HFFc6 (cell line): ENCODE measurements around the gene PSD4. TPM values are rescaled to one million over a fixed set of nuclear protein-coding genes. Genes with fewer than 3 reads are reported as not detected.

Source experiments
- DNase-seq: peaks from one replicate; pipeline ENCODE4 v3.0.0-alpha.2; 2018
- H3K27ac Mint-ChIP-seq: 2 replicates; pipeline ENCODE4 v1.8.0; 2020; ENCODE audit warnings: mild to moderate bottlenecking, mixed read lengths
- H3K27me3 Mint-ChIP-seq: 2 replicates; pipeline ENCODE4 v1.8.0; 2021; ENCODE audit warnings: mild to moderate bottlenecking, moderate library complexity, mixed read lengths; ENCODE audit not compliant: insufficient read depth
- H3K36me3 Mint-ChIP-seq: 2 replicates; pipeline ENCODE4 v1.8.0; 2021; ENCODE audit warnings: low read depth, mixed read lengths
- H3K4me1 Mint-ChIP-seq: 2 replicates; pipeline ENCODE4 v1.8.0; 2020; ENCODE audit warnings: low read depth, mixed read lengths
- H3K4me3 Mint-ChIP-seq: 2 replicates; pipeline ENCODE4 v1.8.0; 2020; ENCODE audit warnings: mild to moderate bottlenecking, moderate library complexity, mixed read lengths
- H3K9me3 Mint-ChIP-seq: 2 replicates; pipeline ENCODE4 v1.8.0; 2020; ENCODE audit warnings: mild to moderate bottlenecking, mixed read lengths
- total RNA-seq, 6 experiments: library from RNA; stranded (reverse); fragmentation: NEBNext Ultra II Directional; extraction: Animal tissue kit (Norgen Biotek cat#: 25700); gene quantifications; 2 replicates in 1 of 6; 3 replicates in 5 of 6; pipeline ENCODE4 v1.2.3, GENCODE V29; 2021
- TF ChIP-seq, protein P1 (sequence below): fragments of 200-600 bp; sonication (generic); IDR thresholded peaks from 2 replicates; pipeline ENCODE4 v1.5.0; 2021; ENCODE audit warnings: antibody characterized with exemption, mild to moderate bottlenecking

PSD4 gene
- total RNA-seq, 6 experiments from 2014 or later: 0.76 to 1.8 (median 1.1) TPM

DNA sequence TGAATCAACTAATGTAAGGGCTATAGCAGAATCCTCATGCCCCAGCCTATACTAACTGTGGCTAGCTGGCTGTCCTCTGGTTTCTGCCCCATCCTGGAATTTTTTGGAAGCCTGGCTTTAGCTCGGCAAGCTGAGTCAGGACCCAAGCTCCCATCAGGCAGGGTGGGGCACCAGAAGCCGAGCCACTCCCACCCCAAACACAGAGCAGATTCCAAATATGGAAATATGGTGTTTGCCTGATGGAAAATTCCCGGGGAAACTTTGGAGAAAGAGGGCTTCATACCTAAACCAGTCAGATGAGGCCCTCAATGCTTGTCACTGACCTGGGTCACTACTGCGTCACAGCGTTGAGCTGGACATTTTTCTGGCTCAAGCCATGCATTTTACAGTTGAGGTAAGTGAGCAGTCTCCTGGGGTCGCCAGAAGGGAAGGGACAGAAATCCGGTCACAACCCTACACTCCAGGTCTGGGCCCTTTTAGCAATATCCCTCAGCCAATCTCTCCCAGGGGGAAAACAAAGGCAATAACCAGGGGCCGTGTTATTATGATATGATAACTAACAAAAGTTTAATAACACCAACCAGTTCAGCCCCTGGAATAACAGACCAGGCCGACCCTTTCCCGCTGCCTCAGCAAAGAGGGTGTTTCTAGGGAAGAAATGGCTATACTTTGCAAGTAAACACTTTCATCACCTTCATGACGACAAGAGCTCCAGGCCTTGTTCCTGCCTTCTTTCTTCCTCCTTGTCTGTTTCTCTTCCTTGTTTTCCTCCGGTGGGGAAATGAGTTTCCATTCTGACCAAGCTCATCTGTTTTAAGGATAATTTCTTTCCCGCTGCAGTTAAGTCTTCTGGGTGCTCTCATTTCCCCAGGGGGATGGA lies 37.7 kb downstream of the PSD4 start:
- Mint-ChIP-seq H3K9me3 (no peaks in the 10 kb centered on the region), H3K27me3 (peaks cover 4% of the 10 kb centered on the region; the same call in 1 of the 2 replicates), H3K4me1 (peaks cover 47% of the 10 kb centered on the region), H3K36me3 (no peaks in the 10 kb centered on the region), H3K27ac (peak overlapping the region; percentile 67), H3K4me3 (peak overlapping the region; percentile 21)
- peak; percentile 76 for DNase-seq
- TF ChIP-seq, protein P1, sequence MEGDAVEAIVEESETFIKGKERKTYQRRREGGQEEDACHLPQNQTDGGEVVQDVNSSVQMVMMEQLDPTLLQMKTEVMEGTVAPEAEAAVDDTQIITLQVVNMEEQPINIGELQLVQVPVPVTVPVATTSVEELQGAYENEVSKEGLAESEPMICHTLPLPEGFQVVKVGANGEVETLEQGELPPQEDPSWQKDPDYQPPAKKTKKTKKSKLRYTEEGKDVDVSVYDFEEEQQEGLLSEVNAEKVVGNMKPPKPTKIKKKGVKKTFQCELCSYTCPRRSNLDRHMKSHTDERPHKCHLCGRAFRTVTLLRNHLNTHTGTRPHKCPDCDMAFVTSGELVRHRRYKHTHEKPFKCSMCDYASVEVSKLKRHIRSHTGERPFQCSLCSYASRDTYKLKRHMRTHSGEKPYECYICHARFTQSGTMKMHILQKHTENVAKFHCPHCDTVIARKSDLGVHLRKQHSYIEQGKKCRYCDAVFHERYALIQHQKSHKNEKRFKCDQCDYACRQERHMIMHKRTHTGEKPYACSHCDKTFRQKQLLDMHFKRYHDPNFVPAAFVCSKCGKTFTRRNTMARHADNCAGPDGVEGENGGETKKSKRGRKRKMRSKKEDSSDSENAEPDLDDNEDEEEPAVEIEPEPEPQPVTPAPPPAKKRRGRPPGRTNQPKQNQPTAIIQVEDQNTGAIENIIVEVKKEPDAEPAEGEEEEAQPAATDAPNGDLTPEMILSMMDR: no peak

DNA sequence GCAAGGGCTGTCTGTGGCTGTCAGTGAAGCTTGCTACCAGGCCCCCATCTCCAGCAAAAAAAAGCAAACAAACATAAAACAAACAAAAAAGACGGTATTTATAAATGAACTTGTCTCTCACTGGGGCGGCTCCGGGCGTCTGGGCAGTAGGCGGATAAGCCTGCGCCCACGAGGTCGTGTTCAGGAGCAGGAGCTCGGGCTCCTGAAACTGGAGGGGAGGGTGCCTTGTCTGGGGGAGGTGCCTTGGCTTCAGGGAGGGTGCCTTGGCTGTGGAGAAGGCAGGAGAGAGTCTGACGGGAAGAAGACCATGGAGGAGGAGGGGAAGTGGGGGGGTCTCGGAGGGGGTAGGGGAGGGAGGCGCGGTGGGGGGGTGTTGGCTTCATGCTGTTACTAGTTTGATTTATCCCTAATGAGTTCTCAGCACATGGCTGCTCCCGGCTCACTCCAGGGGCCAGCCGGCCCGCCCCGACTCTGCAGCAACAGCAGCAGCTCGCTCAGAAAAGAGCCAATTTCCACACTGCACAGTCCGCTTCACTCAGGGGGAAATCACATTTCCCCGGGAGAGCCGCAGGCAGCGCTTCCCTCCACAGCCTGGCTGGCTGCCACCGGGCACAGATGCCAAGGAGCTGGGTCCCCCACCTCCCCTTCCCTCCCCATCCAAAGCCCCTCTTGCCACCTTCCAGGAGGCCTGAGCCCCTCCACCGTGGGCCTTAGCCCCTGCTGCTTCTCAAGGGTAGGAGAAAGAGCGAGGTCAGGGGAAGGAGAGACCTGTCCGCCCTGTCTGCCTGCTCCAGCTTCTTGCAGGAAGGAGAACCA lies 38.7 kb downstream of the PSD4 start:
- peaks cover 4% of the 10 kb centered on the region; the same call in 1 of the 2 replicates for H3K27me3 Mint-ChIP-seq
- H3K9me3 Mint-ChIP-seq: no peaks in the 10 kb centered on the region
- peaks cover 52% of the 10 kb centered on the region for H3K4me1 Mint-ChIP-seq
- peak overlapping the region; percentile 17; the same call in 1 of the 2 replicates for H3K4me3 Mint-ChIP-seq
- TF ChIP-seq, protein P1: no peak
- DNase-seq: no peak
- H3K27ac Mint-ChIP-seq: peak overlapping the region; percentile 67
- H3K36me3 Mint-ChIP-seq: no peaks in the 10 kb centered on the region

DNA sequence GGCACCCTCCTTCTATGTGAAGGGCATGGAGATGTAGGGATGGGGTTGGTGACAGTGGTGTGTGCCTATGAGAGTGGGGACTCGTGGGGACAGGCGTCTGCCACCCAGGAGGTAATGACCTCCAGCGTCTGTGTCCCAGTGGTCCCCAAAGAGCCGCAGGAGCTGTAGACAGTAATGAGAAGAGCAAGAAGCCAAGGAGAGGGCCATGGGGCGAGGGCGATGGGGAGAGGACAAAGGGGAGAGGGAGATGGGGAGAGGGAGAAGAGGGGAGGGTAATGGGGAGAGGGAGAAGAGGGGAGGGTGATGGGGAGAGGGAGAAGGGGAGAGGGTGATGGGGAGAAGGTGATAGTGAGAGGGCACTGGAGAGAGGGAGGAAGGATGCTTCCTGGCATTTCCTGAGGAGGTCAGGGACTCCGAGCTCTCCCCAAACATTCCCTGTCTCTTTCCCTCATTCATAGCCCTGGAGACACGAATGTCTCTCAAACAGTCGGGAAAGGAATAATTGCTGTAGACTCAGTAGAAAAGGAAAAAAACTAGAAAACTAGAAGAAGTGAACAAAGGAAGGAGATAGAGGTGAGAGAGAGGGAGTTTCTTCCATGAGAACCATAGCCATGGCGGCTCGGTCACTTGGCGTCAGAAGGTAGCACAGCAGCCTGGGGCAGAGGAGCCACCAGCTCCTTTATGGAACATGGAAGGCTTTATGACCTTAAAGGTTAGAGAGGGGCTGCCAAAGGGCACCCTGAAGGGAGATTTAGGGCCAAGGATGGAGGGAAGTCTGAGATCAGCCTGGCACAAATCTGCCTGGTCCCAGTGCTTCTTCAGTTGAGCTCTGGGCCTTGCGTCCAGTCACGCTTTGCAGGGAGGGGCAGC lies 39.5 kb downstream of the PSD4 start:
- no peaks in the 10 kb centered on the region for H3K36me3 Mint-ChIP-seq
- peaks cover 56% of the 10 kb centered on the region for H3K4me1 Mint-ChIP-seq
- DNase-seq: no peak
- TF ChIP-seq, protein P1: no peak
- no peaks in the 10 kb centered on the region for H3K9me3 Mint-ChIP-seq
- peaks cover 4% of the 10 kb centered on the region; the same call in 1 of the 2 replicates for H3K27me3 Mint-ChIP-seq
- H3K27ac Mint-ChIP-seq: no peak overlapping the region; the same call in 1 of the 2 replicates
- no peak overlapping the region for H3K4me3 Mint-ChIP-seq

DNA sequence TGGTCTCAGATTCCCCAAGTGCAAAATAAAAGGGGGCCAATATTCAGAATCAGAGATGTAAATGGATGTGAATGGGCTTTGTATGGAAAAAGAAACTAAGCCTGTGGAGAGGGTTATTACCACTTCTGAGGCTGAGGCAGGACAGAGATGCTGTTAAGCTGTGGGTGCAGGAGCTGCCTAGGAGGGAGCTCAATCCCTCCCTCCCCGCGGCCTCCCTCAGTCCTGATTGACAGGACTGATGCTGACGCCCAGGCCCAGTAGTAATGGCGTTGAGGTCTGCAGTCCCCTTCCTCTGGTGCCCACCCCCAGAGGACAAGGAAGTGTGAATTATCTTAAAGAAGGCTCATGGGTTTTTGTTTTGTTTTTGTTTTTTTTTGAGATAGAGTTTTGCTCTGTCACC lies 40.4 kb downstream of the PSD4 start:
- Mint-ChIP-seq H3K9me3 (no peaks in the 10 kb centered on the region), H3K36me3 (no peaks in the 10 kb centered on the region), H3K27me3 (peaks cover 2% of the 10 kb centered on the region; the same call in 1 of the 2 replicates), H3K4me1 (peaks cover 53% of the 10 kb centered on the region), H3K27ac (no peak overlapping the region), H3K4me3 (no peak overlapping the region)
- TF ChIP-seq, protein P1: no peak
- DNase-seq: no peak

DNA sequence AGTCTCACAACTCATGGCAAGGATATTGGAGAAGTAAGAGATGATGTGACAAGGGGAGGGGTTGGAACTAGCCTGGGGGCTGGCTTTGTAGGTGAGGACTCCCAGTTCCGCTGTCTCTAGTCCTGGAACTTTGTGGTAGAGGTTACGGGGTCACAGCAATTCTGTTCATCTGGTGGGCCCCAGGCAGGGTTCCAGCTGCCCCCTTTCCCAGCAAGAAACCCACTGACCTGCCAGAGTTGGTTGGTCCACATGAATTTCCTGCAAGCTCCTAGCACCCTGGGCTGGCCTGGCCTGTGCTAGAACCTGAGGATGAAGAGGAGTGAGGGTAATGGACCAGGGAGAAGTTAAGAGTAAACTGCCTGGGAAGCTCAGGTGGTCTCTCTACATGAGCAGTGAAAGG lies 41.3 kb downstream of the PSD4 start:
- Mint-ChIP-seq H3K36me3 (no peaks in the 10 kb centered on the region), H3K27ac (no peak overlapping the region), H3K4me3 (no peak overlapping the region), H3K27me3 (peaks cover 2% of the 10 kb centered on the region; the same call in 1 of the 2 replicates), H3K9me3 (no peaks in the 10 kb centered on the region), H3K4me1 (peaks cover 51% of the 10 kb centered on the region)
- TF ChIP-seq, protein P1: no peak
- DNase-seq: no peak
